NCI-H345 (cell line): ENCODE data around the gene PKHD1.

Experiments used
- DNase-seq: peaks from one replicate; lab custom pipeline; 2025; lab: John Stamatoyannopoulos, UW

The PKHD1 gene

GRCh38 chr6:51619042-51619799 is 468.2 kb downstream of the PKHD1 start:
- peak; percentile 28 for DNase-seq

GRCh38 chr6:51618563-51618962 is 468.9 kb downstream of the PKHD1 start:
- no peak for DNase-seq

GRCh38 chr6:51617751-51618150 is 469.7 kb downstream of the PKHD1 start:
- DNase-seq, result no peak

DNA sequence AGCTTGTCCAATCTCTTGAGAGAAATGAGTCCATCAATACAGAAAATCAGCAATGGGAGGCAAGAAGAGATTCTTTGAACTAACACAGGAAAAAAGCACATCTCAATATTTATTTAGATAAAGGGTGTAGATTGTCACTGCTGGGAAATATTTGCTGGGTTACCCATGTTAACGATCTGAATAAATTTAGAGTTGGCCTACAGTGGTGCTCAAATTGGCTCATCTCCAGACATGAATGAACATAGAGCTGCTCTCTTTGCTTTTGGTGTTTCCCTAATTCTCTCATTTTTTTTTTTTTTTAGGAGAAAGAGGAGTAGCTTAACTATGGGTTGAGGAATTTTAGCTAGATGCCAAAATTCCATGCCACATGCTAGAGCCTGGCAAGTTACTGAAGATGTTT is 471.2 kb downstream of the PKHD1 start:
- DNase-seq, result no peak

GRCh38 chr6:51614725-51615124 is 472.7 kb downstream of the PKHD1 start:
- no peak for DNase-seq

- DNase-seq, result peak; percentile 28
Measured at GRCh38 chr6:51613558-51613957, 473.9 kb downstream of the PKHD1 start.

- DNase-seq, result no peak
Measured at GRCh38 chr6:51608932-51609331, 478.5 kb downstream of the PKHD1 start.

- DNase-seq, result no peak
Measured at GRCh38 chr6:51608383-51608782, 479.0 kb downstream of the PKHD1 start.

- DNase-seq, result no peak
Measured at GRCh38 chr6:51600514-51600913, 486.9 kb downstream of the PKHD1 start.

- DNase-seq, result no peak
Measured at GRCh38 chr6:51598171-51598570, 489.2 kb downstream of the PKHD1 start.

DNA sequence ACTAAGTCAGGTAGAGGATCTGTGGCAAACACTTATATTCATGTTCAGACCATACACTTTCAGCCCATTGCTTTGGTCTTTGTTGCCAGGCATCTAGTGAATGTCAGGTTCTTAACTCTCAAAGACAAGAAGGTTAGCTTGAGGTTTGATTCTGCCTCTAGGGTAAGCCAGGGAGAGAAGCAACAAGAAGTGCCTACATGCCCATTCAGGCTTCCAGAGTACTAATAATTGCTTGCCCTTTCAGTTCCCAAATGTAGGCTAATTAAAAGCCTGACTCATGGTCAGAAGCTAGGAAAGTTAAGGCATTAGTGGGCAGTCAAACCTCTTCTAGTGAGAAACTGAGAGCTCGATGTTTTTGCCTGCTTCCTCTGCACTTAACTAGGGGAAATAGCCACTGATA is 492.4 kb downstream of the PKHD1 start:
- no peak for DNase-seq

- DNase-seq, result no peak
Measured at GRCh38 chr6:51585264-51585663, 502.1 kb downstream of the PKHD1 start.

- DNase-seq, result no peak
Measured at GRCh38 chr6:51584163-51584562, 503.2 kb downstream of the PKHD1 start.

DNA sequence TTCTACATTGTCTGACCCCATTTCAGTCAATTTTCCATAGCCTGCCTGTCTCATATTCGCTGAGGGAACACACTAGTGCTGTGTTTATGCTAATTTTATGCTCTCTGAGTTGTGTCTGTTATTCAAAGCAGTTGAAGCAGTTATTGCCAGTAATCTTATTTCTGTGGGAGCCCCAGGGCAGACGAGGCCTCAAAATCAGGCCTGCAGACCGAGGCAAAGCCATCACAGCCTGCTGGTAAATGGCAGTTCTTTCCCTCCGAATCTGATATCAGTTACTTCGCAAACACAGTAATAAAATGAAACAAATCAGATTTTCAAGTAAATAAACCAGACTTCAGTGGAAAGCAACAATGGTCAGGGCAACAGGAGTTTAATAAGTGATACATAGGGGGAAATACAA is 508.4 kb downstream of the PKHD1 start:
- DNase-seq, result no peak

GRCh38 chr6:51578362-51578761 is 509.1 kb downstream of the PKHD1 start:
- DNase-seq, result no peak

GRCh38 chr6:51574040-51574439 is 513.4 kb downstream of the PKHD1 start:
- DNase-seq, result no peak

DNA sequence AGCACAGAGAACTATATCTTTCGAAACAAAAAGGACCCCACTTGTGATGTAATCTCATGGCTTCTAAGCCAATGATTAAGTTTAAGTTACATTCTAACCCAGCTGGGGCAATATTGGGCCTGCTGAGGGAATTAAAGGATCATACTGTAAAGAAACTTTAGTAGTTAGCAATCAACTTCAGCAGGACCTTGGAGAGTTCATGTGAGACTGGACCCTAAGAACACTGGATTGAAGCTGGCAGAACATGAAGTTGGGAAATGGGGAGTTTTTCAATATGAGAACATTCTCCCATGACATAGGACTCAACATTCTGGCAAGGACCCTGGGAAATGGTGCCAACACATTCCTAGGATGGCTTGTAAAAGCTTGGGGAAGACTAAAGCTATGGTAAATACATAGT is 516.2 kb downstream of the PKHD1 start:
- no peak for DNase-seq

DNA sequence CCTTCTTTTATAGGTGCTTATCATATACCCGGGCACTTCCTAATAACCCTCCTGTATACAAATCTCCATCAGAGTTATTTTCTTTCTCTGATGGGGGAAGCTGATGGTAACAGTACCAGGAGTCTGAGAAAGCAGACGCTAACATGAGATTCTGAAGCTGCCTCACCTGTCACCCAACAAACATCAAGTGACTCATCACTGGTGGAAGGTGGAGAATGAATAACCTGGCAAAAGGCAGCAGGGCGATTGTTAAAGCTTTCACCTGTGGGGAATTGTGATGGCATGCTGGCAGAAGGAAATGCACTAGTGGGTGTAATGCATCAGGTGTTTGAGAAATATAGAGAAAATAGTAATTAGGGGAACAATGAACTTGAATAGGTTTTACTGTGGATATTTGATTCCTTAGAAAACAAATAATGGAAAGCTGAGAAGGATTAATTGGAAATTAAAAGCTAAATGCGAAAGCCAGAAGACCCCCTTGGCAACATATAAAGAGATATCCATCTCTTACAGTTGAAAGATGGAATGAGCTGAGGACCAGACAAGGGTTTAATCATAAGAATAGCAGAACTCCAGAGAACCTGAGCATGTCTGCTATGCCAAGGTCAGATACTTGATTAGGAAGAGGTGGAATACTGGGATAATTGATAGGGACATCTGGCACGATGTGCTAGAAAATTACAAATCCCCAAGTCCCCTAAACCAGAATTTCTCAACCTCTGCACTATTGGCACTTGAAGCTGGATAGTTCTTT is 517.1 kb downstream of the PKHD1 start:
- no peak for DNase-seq

DNA sequence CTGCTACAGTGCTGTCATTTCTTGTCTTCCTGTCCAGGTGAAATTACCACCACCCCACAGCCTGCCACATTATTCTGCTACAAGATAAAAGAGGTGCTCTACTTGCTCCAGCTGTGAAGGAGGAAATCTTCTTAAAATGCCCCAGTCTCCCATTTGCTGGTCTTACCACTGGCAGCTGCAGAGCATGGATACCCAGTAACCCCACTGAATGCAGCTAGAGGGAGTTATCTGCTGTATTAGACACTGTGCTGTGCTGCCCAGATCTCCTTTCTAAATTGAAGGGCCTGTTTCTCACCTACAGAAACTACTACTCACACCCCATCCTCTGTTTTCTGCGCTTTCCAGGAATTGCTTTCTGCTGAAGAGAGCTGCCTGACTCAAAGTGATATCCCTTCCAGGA is 517.8 kb downstream of the PKHD1 start:
- DNase-seq, result no peak

- no peak for DNase-seq
Measured at GRCh38 chr6:51568771-51569170, 518.6 kb downstream of the PKHD1 start.

DNA sequence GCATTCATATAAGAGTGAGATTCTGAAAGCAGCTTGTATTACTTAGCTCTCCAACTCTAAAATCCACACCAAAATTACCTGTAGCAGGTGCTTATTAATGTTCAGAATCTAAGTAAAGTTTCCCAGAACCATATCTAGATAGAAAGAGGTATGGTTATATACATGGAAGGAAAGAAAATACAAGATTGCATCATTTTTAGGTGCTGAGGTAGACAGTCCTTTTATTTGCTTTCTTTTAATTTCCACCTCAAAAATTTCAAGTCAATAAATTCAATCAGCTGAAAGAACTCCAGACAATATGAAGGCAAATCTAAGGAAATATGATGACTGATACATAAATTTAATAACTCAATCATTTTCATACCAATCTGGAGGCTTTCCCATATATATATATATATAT is 521.9 kb downstream of the PKHD1 start:
- no peak for DNase-seq
